Measurements from ENCODE around the gene LAMA2.

- TF ChIP-seq CTCF (IDR thresholded peaks at IDR 0.05; ENCODE audit: control extremely low read depth in 1 of 3, insufficient read depth in 1 of 3, low read depth in 1 of 3, low read length in 3 of 3) (no peak), POLR2AphosphoS5 (IDR thresholded peaks at IDR 0.05; ENCODE audit: low read depth, low read length) (no peak), NRF1 (IDR thresholded peaks at IDR 0.05; ENCODE audit: low read depth, low read length) (no peak), KDM5A (IDR thresholded peaks at IDR 0.05; ENCODE audit: low read length) (no peak), SUZ12 (IDR thresholded peaks at IDR 0.05; ENCODE audit: low read length) (no peak), EZH2 (IDR thresholded peaks at IDR 0.05; ENCODE audit: low read depth, low read length, severe bottlenecking) (no peak), POLR2A (IDR thresholded peaks at IDR 0.05; ENCODE audit: control extremely low read depth in 1 of 2, low read depth in 2 of 2, low read length in 2 of 2) (no peak), GABPA (IDR thresholded peaks at IDR 0.05; ENCODE audit: borderline replicate concordance, insufficient read depth, low read length) (no peak), ATF3 (IDR thresholded peaks at IDR 0.05; ENCODE audit: insufficient read depth, low read depth, low read length) (no peak), YY1 (IDR thresholded peaks at IDR 0.05; ENCODE audit: low read depth, low read length) (no peak), CHD2 (IDR thresholded peaks at IDR 0.05; ENCODE audit: low read length) (no peak), TBP (IDR thresholded peaks at IDR 0.05; ENCODE audit: low read depth, low read length) (no peak), RAD21 (IDR thresholded peaks at IDR 0.05 in 1 of 2, conservative IDR thresholded peaks at IDR 0.05 in 1 of 2; ENCODE audit: low read depth in 2 of 2, low read length in 2 of 2) (no peak), CREB1 (IDR thresholded peaks at IDR 0.05) (no peak)
Observed at GRCh38 chr6:129273161-129273560, 390.2 kb downstream of the LAMA2 start.
